Measurements from ENCODE around the gene TMEM42.
"Not testable (repeated sequence)": the region's sequence is repeated elsewhere in the genome, so short reads cannot be mapped to it uniquely, and the experiment has no call there.

The TMEM42 gene

GRCh38 chr3:44861412-44862225 is at the start of gene TMEM42:
Gene TMEM42 (plus strand): TSS chr3:44861912. CDS start chr3:44861925, 13 bp downstream.
- H3K9ac ChIP-seq (ENCODE audit: insufficient read length, low read depth): peak within 1 kb of the TSS; percentile 88
- H3K27me3 ChIP-seq (ENCODE audit: insufficient read depth, insufficient read length): no peaks in the 10 kb centered on the region
- peak within 1 kb of the TSS; percentile 70 for H3K4me3 ChIP-seq (ENCODE audit: insufficient read length, low read depth)
- H3K36me3 ChIP-seq (ENCODE audit: insufficient read depth, insufficient read length, low read length): peaks cover 27% of the 10 kb centered on the region
- no peaks in the 10 kb centered on the region for H3K4me1 ChIP-seq (ENCODE audit: insufficient read depth, insufficient read length)
- TF ChIP-seq ZNF274 (IDR thresholded peaks at IDR 0.05; ENCODE audit: low read depth, low read length) (no peak), YY1 (IDR thresholded peaks at IDR 0.05; ENCODE audit: insufficient read depth, insufficient read length) (peak; percentile 70)
- no peaks in the 10 kb centered on the region for H3K9me3 ChIP-seq (ENCODE audit: insufficient read depth, low read length)
- DNase-seq (ENCODE audit: low read depth, low spot score): peak; percentile 95

GRCh38 chr3:44814751-44815150 is 47.0 kb upstream of the TMEM42 start:
- Histone ChIP-seq H3K4me1 (ENCODE audit: insufficient read depth, insufficient read length) (no peaks in the 10 kb centered on the region), H3K4me3 (ENCODE audit: insufficient read length, low read depth) (no peak overlapping the region), H3K36me3 (ENCODE audit: insufficient read depth, insufficient read length, low read length) (peaks cover 55% of the 10 kb centered on the region), H3K27me3 (ENCODE audit: insufficient read depth, insufficient read length) (no peaks in the 10 kb centered on the region), H3K9me3 (ENCODE audit: insufficient read depth, low read length) (no peaks in the 10 kb centered on the region), H3K9ac (ENCODE audit: insufficient read length, low read depth) (no peak overlapping the region)
- TF ChIP-seq ZNF274 (IDR thresholded peaks at IDR 0.05; ENCODE audit: low read depth, low read length) (no peak), YY1 (IDR thresholded peaks at IDR 0.05; ENCODE audit: insufficient read depth, insufficient read length) (no peak), SUZ12 (IDR thresholded peaks at IDR 0.05; ENCODE audit: extremely low read depth, insufficient read depth, insufficient read length) (no peak)
- DNase-seq (ENCODE audit: low read depth, low spot score): no peak

- not testable (repeated sequence) for DNase-seq (ENCODE audit: low read depth, low spot score); H3K9ac ChIP-seq (ENCODE audit: insufficient read length, low read depth); H3K9me3 ChIP-seq (ENCODE audit: insufficient read depth, low read length); H3K27me3 ChIP-seq (ENCODE audit: insufficient read depth, insufficient read length); H3K4me1 ChIP-seq (ENCODE audit: insufficient read depth, insufficient read length); H3K4me3 ChIP-seq (ENCODE audit: insufficient read length, low read depth)
- H3K36me3 ChIP-seq (ENCODE audit: insufficient read depth, insufficient read length, low read length): peaks cover 43% of the 10 kb centered on the region
Measured at GRCh38 chr3:44816334-44816733, 45.4 kb upstream of the TMEM42 start.

GRCh38 chr3:44821206-44821605 is 40.5 kb upstream of the TMEM42 start:
- Histone ChIP-seq H3K36me3 (ENCODE audit: insufficient read depth, insufficient read length, low read length) (peaks cover 28% of the 10 kb centered on the region), H3K9me3 (ENCODE audit: insufficient read depth, low read length) (peaks cover 11% of the 10 kb centered on the region; the same call in 1 of the 2 replicates)
- H3K4me1 ChIP-seq (ENCODE audit: insufficient read depth, insufficient read length); H3K9ac ChIP-seq (ENCODE audit: insufficient read length, low read depth); DNase-seq (ENCODE audit: low read depth, low spot score); H3K27me3 ChIP-seq (ENCODE audit: insufficient read depth, insufficient read length); H3K4me3 ChIP-seq (ENCODE audit: insufficient read length, low read depth): not testable (repeated sequence)

GRCh38 chr3:44825264-44825925 is 36.3 kb upstream of the TMEM42 start:
- H3K9me3 ChIP-seq (ENCODE audit: insufficient read depth, low read length): peaks cover 11% of the 10 kb centered on the region; the same call in 1 of the 2 replicates
- H3K36me3 ChIP-seq (ENCODE audit: insufficient read depth, insufficient read length, low read length): peaks cover 61% of the 10 kb centered on the region
- no peaks in the 10 kb centered on the region for H3K27me3 ChIP-seq (ENCODE audit: insufficient read depth, insufficient read length)
- H3K9ac ChIP-seq (ENCODE audit: insufficient read length, low read depth): no peak overlapping the region
- H3K4me1 ChIP-seq (ENCODE audit: insufficient read depth, insufficient read length): no peaks in the 10 kb centered on the region
- TF ChIP-seq SUZ12 (IDR thresholded peaks at IDR 0.05; ENCODE audit: extremely low read depth, insufficient read depth, insufficient read length) (no peak), ZNF274 (IDR thresholded peaks at IDR 0.05; ENCODE audit: low read depth, low read length) (no peak), YY1 (IDR thresholded peaks at IDR 0.05; ENCODE audit: insufficient read depth, insufficient read length) (no peak)
- DNase-seq (ENCODE audit: low read depth, low spot score): no peak
- H3K4me3 ChIP-seq (ENCODE audit: insufficient read length, low read depth): no peak overlapping the region

- TF ChIP-seq SUZ12 (IDR thresholded peaks at IDR 0.05; ENCODE audit: extremely low read depth, insufficient read depth, insufficient read length) (no peak), ZNF274 (IDR thresholded peaks at IDR 0.05; ENCODE audit: low read depth, low read length) (no peak), YY1 (IDR thresholded peaks at IDR 0.05; ENCODE audit: insufficient read depth, insufficient read length) (no peak)
- Histone ChIP-seq H3K4me3 (ENCODE audit: insufficient read length, low read depth) (no peak overlapping the region), H3K36me3 (ENCODE audit: insufficient read depth, insufficient read length, low read length) (peaks cover 78% of the 10 kb centered on the region), H3K27me3 (ENCODE audit: insufficient read depth, insufficient read length) (no peaks in the 10 kb centered on the region), H3K4me1 (ENCODE audit: insufficient read depth, insufficient read length) (no peaks in the 10 kb centered on the region), H3K9me3 (ENCODE audit: insufficient read depth, low read length) (peaks cover 11% of the 10 kb centered on the region; the same call in 1 of the 2 replicates), H3K9ac (ENCODE audit: insufficient read length, low read depth) (no peak overlapping the region)
- DNase-seq (ENCODE audit: low read depth, low spot score): no peak
Measured at GRCh38 chr3:44827196-44827595, 34.5 kb upstream of the TMEM42 start.

- no peak overlapping the region for H3K4me3 ChIP-seq (ENCODE audit: insufficient read length, low read depth)
- peaks cover 69% of the 10 kb centered on the region for H3K36me3 ChIP-seq (ENCODE audit: insufficient read depth, insufficient read length, low read length)
Measured at GRCh38 chr3:44831232-44831631, 30.5 kb upstream of the TMEM42 start.

More at GRCh38 chr3:44831232-44831631, 30.5 kb upstream of the TMEM42 start:
- H3K4me1 ChIP-seq (ENCODE audit: insufficient read depth, insufficient read length): no peaks in the 10 kb centered on the region
- no peak overlapping the region for H3K9ac ChIP-seq (ENCODE audit: insufficient read length, low read depth)
- peaks cover 4% of the 10 kb centered on the region for H3K9me3 ChIP-seq (ENCODE audit: insufficient read depth, low read length)
- H3K27me3 ChIP-seq (ENCODE audit: insufficient read depth, insufficient read length): no peaks in the 10 kb centered on the region
- TF ChIP-seq YY1 (IDR thresholded peaks at IDR 0.05; ENCODE audit: insufficient read depth, insufficient read length) (no peak), ZNF274 (IDR thresholded peaks at IDR 0.05; ENCODE audit: low read depth, low read length) (no peak), SUZ12 (IDR thresholded peaks at IDR 0.05; ENCODE audit: extremely low read depth, insufficient read depth, insufficient read length) (no peak)
- DNase-seq (ENCODE audit: low read depth, low spot score): no peak

Measured in NT2/D1 (cell line).